K562 (cell line): ENCODE data around the gene CSMD2. TPM values are rescaled to one million over a fixed set of nuclear protein-coding genes. Genes with fewer than 3 reads are reported as not detected.
A peak's percentile ranks its signal among the peaks of the same experiment; 100 is the strongest.

Experiments used
- ATAC-seq: fragments of 200-7000 bp; cut with Tn5 transposase; 3 replicates; pipeline ENCODE4 v1.9.1; 2020; ENCODE audit warnings: moderate library complexity
- BruUV-seq: library from RNA; stranded (reverse); fragments of 400-500 nt; replicated peaks from 2 replicates; lab custom pipeline; 2021; lab: Mats Ljungman, UMichigan
- CTCF ChIA-PET: fragments of 300-600 bp; formaldehyde crosslinking; extraction: SDS; loops from one replicate; lab custom pipeline; 2021; ENCODE audit warnings: low intra/inter-chr PET ratio; lab: Yijun Ruan, JAX
- POLR2A ChIA-PET: fragments of 300-600, 350-650 bp; sonication (Branson Sonifier 250); formaldehyde crosslinking; extraction: SDS; loops from one replicate; lab custom pipeline; 2021; ENCODE audit warnings: antibody characterized with exemption, inconsistent platforms; lab: Yijun Ruan, JAX
- DNase-seq, 4 experiments: peaks; one replicate each; pipeline versions ENCODE4 v3.0.0 to v3.0.0-alpha.2; 2011 to 2018; ENCODE audit warnings: low spot score in 3 of 4, mixed read lengths in 3 of 4; ENCODE audit errors: extremely low read depth in 1 of 4
- FAIRE-seq: peaks from 2 replicates; lab custom pipeline; 2011; peaks lifted over from hg19 to GRCh38; lab: Jason Lieb, UNC
- H2AFZ ChIP-seq: 2 replicates; pipeline ENCODE4 v1.6.0; 2011; ENCODE audit warnings: low read depth, low read length, control low read depth, inconsistent platforms
- H3K27ac ChIP-seq: fragments of 200-600 bp; 3 replicates; pipeline ENCODE4 v1.8.0; 2011; ENCODE audit warnings: low read depth, mild to moderate bottlenecking, control low read depth, inconsistent platforms, low read length, moderate library complexity, mixed read lengths; ENCODE audit errors: extremely low read depth
- H3K27me3 ChIP-seq, 2 experiments: fragments of 300-600 bp in 1 of 2; 2 replicates in 1 of 2; 3 replicates in 1 of 2; pipeline versions ENCODE4 v1.6.0 to v1.8.0; 2011; ENCODE audit warnings: inconsistent platforms in 2 of 2, low read length in 2 of 2, mild to moderate bottlenecking in 1 of 2, mixed read lengths in 1 of 2, moderate library complexity in 1 of 2; ENCODE audit not compliant: control insufficient read depth in 2 of 2, insufficient read depth in 2 of 2
- H3K36me3 ChIP-seq: fragments of 300-600 bp; 3 replicates; pipeline ENCODE4 v1.8.0; 2011; ENCODE audit warnings: mild to moderate bottlenecking, low read length, inconsistent platforms; ENCODE audit not compliant: control insufficient read depth, insufficient read depth
- H3K4me1 ChIP-seq, 2 experiments: fragments of 200-600 bp in 1 of 2; replicated peaks in 1 of 2; 2 replicates in 1 of 2; 3 replicates in 1 of 2; pipeline versions ENCODE4 v1.5.1 to v1.8.0; 2011; ENCODE audit warnings: inconsistent platforms in 2 of 2, low read length in 2 of 2, mild to moderate bottlenecking in 1 of 2, mixed read lengths in 1 of 2, moderate library complexity in 1 of 2; ENCODE audit not compliant: control insufficient read depth in 2 of 2, insufficient read depth in 2 of 2
- H3K4me2 ChIP-seq: 2 replicates; pipeline ENCODE4 v1.6.1; 2011; ENCODE audit warnings: low read length, control low read depth, inconsistent platforms, mixed read lengths; ENCODE audit not compliant: insufficient read depth
- H3K4me3 ChIP-seq: fragments of 200-600 bp; sonication (generic), shearing (Covaris generic); 2 replicates; pipeline ENCODE4 v1.5.1; 2016; ENCODE audit warnings: control low read depth, inconsistent platforms
- H3K79me2 ChIP-seq: fragments of 200-600 bp; 3 replicates; pipeline ENCODE4 v1.8.0; 2011; ENCODE audit warnings: low read length, inconsistent platforms; ENCODE audit not compliant: control insufficient read depth, insufficient read depth
- H3K9ac ChIP-seq, 2 experiments: 2 replicates each; pipeline versions ENCODE4 v1.6.0 to v1.6.1; 2011; ENCODE audit warnings: low read depth in 2 of 2, low read length in 2 of 2, control low read depth in 1 of 2, inconsistent platforms in 1 of 2, mild to moderate bottlenecking in 1 of 2, mixed read lengths in 1 of 2; ENCODE audit not compliant: insufficient read depth in 1 of 2
- H3K9me1 ChIP-seq: one replicate; pipeline ENCODE4 v1.6.0; 2011; ENCODE audit warnings: inconsistent platforms, mild to moderate bottlenecking, low read length, moderate library complexity; ENCODE audit not compliant: control insufficient read depth, insufficient read depth
- H3K9me3 ChIP-seq: replicated peaks from 2 replicates; pipeline ENCODE4 v1.5.1; 2011; ENCODE audit warnings: low read depth, low read length, inconsistent platforms; ENCODE audit not compliant: control insufficient read depth, insufficient read depth
- H4K20me1 ChIP-seq: replicated peaks from 2 replicates; pipeline ENCODE4 v1.6.1; 2011; ENCODE audit warnings: low read length, inconsistent platforms, mixed read lengths; ENCODE audit not compliant: control insufficient read depth, insufficient read depth
- CBFA2T3 ChIP-seq: fragments of 450-650 bp; IDR thresholded peaks from 2 replicates; pipeline ENCODE4 v1.6.1; 2017
- CXXC5 ChIP-seq: fragments of 250-450 bp; sonication (Bioruptor Pico); IDR thresholded peaks from 2 replicates; pipeline ENCODE4 v1.8.0; 2022; ENCODE audit warnings: inconsistent platforms, mild to moderate bottlenecking, moderate library complexity
- ELK3 ChIP-seq: fragments of 450-650 bp; formaldehyde crosslinking; IDR thresholded peaks from 2 replicates; pipeline ENCODE4 v1.4.0; 2020; ENCODE audit warnings: mild to moderate bottlenecking
- NONO ChIP-seq, 2 experiments: fragments of 200-400 bp in 1 of 2; fragments of 450-650 bp in 1 of 2; formaldehyde crosslinking in 1 of 2; IDR thresholded peaks; 2 replicates each; pipeline ENCODE4 v1.6.1; 2017; ENCODE audit warnings: low read depth in 2 of 2, mild to moderate bottlenecking in 2 of 2, moderate library complexity in 2 of 2, low read length in 1 of 2
- TAL1 ChIP-seq: fragments of 450-650 bp; IDR thresholded peaks from 2 replicates; pipeline ENCODE4 v1.6.1; 2016; ENCODE audit warnings: mild to moderate bottlenecking
- ZNF146 ChIP-seq: IDR thresholded peaks from one replicate; pipeline ENCODE4 v1.6.1; 2018; ENCODE audit warnings: missing compliant biosample characterization; ENCODE audit not compliant: unreplicated experiment
- ZNF644 ChIP-seq: fragments of 200-800 bp; sonication (Bioruptor generic); IDR thresholded peaks from 2 replicates; pipeline ENCODE4 v1.6.1; 2016; ENCODE audit warnings: low read depth, missing genetic modification characterization, missing compliant biosample characterization
- WGBS: fragments of 100-300 bp; shearing (Covaris generic); methylation state at CpG from one replicate; pipeline ENCODE4 v1.1.6; 2016; ENCODE audit warnings: low coverage, mixed read lengths; ENCODE audit not compliant: insufficient coverage; ENCODE audit errors: missing lambda C conversion rate; 5-methylcytosine and 5-hydroxymethylcytosine counted together
- in situ Hi-C: fragments of 300-500 bp; cut with MboI; formaldehyde crosslinking; loops from 4 replicates; pipeline ENCODE4 v1.15.0; 2018; ENCODE audit warnings: inconsistent platforms, mixed read lengths
- intact Hi-C: fragments of 100-400 bp; cut with micrococcal nuclease; formaldehyde crosslinking; loops from 2 replicates; pipeline ENCODE4 v1.14.2; 2022
- polyA plus RNA-seq, 8 experiments: library from polyadenylated mRNA; depleted of rRNA in 4 of 8; stranded (reverse) in 5 of 8; unstranded in 3 of 8; fragments of >200 nt; fragmentation: Nextera tagmentation in 2 of 8; fragmentation: Illumina TruSeq in 1 of 8; extraction: Ambion mirVana in 2 of 8; extraction: Trizol in 1 of 8; gene quantifications; 2 replicates each; pipeline versions ENCODE4 v1.2.1 to v1.2.3, GENCODE V29; 2011 to 2014; ENCODE audit warnings: inconsistent platforms in 1 of 8, missing spikeins in 1 of 8
- total RNA-seq, 7 experiments: library from RNA; depleted of rRNA in 6 of 7; stranded (reverse); fragments of >200 nt in 6 of 7; fragmentation: Illumina TruSeq in 2 of 7; extraction: Trizol in 2 of 7; gene quantifications; 2 replicates each; pipeline versions ENCODE4 v1.2.1 to v1.2.3, GENCODE V29; 2011 to 2021; ENCODE audit warnings: low replicate concordance in 1 of 7

CSMD2 gene
- total and polyA plus RNA-seq, 9 of the 15 experiments (the other 6 are each of a cell fraction or from before 2014, with no cell fraction given), result not detected

DNA sequence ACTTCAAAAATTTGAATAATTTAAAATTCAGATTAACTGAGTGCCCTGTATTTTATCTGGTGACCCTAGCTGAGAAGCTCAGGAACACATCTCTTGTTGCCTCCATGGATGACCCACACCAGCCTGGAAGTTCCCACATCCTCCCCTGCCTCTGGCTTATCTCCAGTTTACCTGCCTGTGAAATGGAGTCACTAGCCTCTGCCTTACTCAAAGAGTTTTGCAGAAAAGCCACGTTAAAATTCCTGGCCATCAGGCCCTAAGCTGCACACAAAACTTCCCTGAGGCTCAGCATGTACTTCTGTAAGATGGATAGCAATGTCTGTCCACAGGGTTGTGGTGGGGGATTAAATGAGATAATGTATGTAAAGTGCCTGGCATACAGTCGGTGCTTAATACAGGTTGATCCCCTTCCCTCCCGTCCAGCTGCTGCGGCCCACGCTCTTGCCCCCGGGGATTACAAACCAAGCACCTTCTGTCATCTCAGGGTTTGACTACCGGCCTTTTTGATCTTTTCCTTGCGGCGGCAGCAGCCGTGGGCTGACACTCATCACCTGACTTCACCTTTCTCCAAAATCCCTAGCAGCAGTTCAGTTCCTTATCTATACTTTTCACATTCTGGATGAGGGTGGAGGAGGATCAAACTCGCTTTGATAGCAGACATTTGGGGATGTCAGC lies 136.5 kb downstream of the CSMD2 start:
- intact Hi-C loops (no loop called here), in situ Hi-C loops (no loop called here)
- Histone ChIP-seq H3K9me3 (no peaks in the 10 kb centered on the region), H4K20me1 (no peaks in the 10 kb centered on the region), H3K27me3 (peaks cover 0 to 13% of the 10 kb centered on the region in 2 experiments; a peak in 2 of 5 replicates), H3K4me3 (no peak overlapping the region), H3K79me2 (no peaks in the 10 kb centered on the region), H3K9me1 (no peaks in the 10 kb centered on the region), H3K27ac (no peak overlapping the region), H3K9ac (no peak overlapping the region), H2AFZ (no peak overlapping the region), H3K4me2 (no peak overlapping the region), H3K4me1 (no peaks in the 10 kb centered on the region), H3K36me3 (no peaks in the 10 kb centered on the region)
- ChIA-PET POLR2A (interaction anchor here (0.7 kb wide), 1 partner anchor 11 kb away, joined by 3 read pairs; no protein-coding TSS in a partner anchor), CTCF (no interaction called here)
- ATAC-seq (no peak), DNase-seq (no peak), FAIRE-seq (no peak)
- TF ChIP-seq CXXC5 (CRISPR knock-in tag) (no peak), NONO (IDR thresholded peaks at IDR 0.05; ENCODE audit: low read depth in 2 of 2, low read length in 1 of 2) (no peak), ELK3 (CRISPR knock-in tag) (no peak), ZNF644 (tag) (no peak), ZNF146 (CRISPR knock-in tag) (no peak), TAL1 (peak; percentile 13; the same call in 1 of the 2 replicates), CBFA2T3 (peak; percentile 37)
- BruUV-seq, result no TSS peak
- WGBS, result under 1% methylated on average over 11 of the region's 11 CpGs
